Sciatic nerve (tissue), 2 donors: ENCODE results near the gene HNRNPC. TPM values are rescaled to one million over a fixed set of nuclear protein-coding genes. Genes with fewer than 3 reads are reported as not detected.

Source experiments
- ATAC-seq: fragments of 200-7000 bp; cut with Tn5 transposase; one replicate; pipeline ENCODE4 v1.9.1; 2020; ENCODE audit warnings: mild to moderate bottlenecking, moderate library complexity
- DNase-seq: peaks from one replicate; pipeline ENCODE4 v3.0.0-alpha.2; 2020; ENCODE audit warnings: low spot score
- intact Hi-C: fragments of 100-400 bp; cut with DNase I; formaldehyde crosslinking; loops from one replicate; pipeline ENCODE4 v1.14.2; 2022
- total RNA-seq: library from RNA; stranded (reverse); fragmentation: NEBNext Ultra II Directional; extraction: Animal tissue kit (Norgen Biotek cat#: 25700); gene quantifications from one replicate; pipeline ENCODE4 v1.2.1, GENCODE V29; 2021
- donor health status: DM: no; HTN: no; CAD: no.
- donor health status: DM: no; HTN: no; CAD: no.

HNRNPC gene
- total RNA-seq, 1 donor from 2014 or later = 395 TPM

DNA sequence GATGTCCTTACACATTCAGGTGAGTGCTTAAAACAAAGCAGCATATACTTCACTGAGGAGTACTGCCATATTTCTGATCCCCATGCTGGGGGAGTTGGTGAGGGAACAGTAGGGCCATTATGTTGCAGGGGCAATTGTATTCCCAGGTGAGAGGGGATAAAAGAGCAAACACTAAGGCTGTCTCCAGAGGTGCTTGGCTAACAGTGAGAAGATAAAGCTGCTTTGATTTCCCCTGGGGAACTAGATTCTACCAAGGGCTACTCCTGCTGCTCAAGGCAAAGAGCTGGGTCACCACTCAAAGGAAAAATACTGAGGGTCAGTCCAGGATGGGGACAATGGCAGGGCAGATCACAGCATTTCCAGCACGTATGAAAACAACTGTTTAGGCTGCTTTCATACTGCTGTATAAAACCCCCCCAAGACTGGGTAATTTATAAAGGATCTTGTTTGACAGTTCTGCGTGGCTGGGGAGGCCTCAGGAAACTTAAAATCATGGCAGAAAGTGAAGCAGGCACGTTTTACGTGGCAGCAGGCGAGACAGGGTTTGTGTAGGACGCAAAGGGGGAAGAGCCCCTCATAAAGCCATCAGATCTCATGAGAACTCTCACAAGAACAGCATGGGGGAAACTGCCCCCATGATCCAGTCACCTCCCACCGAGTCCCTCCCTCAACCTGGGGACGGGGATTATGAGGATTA, 65.6 kb downstream of the HNRNPC start:
- ATAC-seq = no peak
- DNase-seq = no peak
- intact Hi-C loops = no loop called here

DNA sequence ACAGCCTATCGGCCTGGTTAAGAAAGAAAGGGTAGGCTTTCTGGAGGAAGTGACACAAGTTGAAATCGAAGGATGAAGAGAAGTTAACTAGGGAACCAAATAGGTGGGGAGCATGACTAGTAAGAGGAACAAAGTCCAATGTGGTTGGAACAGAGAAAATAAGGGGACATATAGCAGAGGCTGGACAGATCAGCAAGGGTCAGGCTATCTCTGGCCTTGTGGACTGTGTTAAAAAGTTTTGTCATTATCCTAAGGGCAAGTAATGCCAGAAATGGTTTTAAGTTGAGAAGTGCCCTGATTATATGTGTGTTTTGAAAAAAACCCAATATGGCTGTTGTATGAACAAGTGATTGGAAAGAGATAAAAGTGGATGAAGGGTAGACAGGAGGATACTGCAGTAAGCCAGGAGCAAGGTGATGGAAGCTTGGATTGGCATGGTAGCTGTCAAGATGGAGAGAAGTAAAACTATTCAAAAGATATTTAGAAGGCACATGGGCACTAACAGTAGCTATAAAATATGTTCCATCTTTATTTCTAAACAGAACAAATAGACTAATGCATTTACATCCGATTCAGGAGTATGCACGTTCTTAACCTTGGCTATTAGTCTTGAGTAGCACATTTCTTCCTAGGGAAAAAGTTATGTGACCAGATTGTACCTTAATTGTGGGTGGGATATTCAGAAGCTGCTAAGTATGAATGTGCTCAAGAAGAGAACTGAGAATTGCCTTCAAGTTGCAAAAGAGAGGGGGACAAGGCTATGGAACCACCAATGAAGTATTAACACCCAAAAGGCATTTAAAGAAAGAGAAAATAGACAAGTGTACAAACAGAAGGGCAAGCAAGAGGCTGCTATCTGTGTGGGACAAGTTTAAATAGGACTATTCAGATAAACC, 66.5 kb downstream of the HNRNPC start:
- DNase-seq (no peak), ATAC-seq (no peak)
- intact Hi-C loops = no loop called here

- intact Hi-C loops = no loop called here
- ATAC-seq (no peak), DNase-seq (no peak)
Measured at GRCh38 chr14:21201732-21202462, 67.3 kb downstream of the HNRNPC start.

- DNase-seq (no peak), ATAC-seq (no peak)
- intact Hi-C loops = no loop called here
Measured at GRCh38 chr14:21200752-21201461, 68.3 kb downstream of the HNRNPC start.

DNA sequence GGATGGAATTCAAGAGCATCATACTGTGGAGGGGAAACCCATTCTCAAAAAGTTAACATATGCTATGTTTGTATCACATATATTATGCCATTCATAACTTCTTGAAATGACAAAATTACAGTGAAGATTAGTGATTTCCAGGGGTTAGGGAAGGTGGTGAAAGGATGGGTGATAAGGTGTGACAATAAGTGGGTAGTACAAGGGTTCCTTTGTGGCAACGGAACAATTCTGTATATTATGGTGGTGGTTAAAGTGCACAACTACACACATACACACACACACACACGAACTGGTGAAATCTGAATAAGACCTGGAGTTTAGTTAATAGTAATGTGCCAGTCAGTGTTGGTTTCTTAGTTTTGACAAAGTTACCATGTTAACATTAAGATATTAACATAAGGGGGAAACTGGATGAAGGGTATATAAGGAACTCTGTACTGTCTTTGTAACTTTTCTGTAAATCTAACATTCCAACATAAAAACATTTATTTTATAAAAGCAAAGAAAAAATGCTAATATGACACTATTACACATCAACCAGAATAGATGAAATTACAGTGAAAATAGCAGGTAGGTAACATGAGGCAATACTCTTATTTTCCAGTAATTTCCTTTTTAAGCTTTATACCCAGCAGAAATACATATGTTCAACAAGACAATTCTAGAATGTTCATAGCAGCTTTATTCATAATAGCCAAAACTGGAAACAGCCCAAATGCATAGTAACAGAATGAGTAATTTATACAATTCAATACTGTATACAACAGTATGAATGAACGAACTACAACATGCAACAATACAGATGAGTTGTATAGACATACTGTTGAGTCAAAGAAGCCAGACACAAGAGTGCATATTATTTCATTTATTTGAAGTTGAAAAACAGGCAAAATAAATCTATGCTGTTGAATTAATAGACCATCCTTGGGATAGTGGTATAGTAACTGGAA, 69.4 kb downstream of the HNRNPC start:
- no peak for ATAC-seq
- DNase-seq = no peak
- intact Hi-C loops = no loop called here

GRCh38 chr14:21197418-21198205, 71.6 kb downstream of the HNRNPC start:
- DNase-seq (no peak), ATAC-seq (no peak)
- intact Hi-C loops = no loop called here

- intact Hi-C loops = no loop called here
- DNase-seq (no peak), ATAC-seq (no peak)
Measured at GRCh38 chr14:21194597-21194996, 74.6 kb downstream of the HNRNPC start.

DNA sequence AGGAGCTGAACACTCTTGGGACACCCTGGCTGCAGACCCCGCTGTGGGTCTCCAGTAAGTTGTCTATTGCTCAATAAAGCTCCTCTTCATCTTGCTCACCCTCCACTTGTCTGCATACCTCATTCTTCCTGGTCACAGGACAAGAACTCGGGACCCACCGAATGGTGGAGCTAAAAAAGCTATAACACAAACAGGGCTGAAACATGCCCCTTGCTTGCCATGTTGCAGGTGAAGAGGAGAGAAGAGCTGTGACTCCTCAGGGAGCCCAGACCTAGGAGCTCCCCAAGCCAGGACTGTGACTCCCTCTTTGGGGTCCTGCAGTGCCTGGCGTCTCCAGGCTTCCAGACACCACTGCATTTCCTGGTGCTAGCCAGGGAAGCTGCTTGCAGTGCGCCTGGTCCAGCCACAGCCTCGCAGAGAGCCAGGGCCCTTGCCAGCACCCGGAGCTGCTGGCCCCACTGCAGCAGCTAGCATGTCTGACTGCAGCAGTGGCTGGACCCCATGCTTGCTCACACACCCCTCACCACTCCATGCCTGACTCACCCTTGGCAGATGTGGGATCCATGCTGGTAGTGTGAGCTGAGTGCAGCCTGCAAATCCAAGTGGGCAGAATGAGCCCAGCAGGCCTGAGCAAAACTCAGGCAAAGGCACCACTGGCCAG, 76.2 kb downstream of the HNRNPC start:
- intact Hi-C loops = no loop called here
- DNase-seq = no peak

DNA sequence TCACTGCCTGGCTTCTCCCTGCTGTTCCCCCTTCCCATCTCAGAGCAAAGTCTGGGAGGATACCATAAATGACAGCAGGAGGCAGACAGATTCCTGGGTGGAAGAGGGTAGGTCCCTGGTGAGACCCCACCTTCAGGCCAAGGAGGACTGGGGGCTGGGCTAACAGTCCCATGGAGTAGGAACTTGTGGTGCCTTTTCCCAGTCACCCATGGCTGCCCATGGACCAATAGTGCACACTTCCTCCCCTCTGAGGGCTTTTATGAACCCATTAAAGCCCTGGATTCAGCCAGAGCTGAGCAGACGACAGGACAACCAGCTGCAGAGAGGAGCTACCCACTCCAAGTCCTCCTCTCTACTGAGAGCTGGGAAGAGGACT, 76.8 kb downstream of the HNRNPC start:
- ATAC-seq (peak; percentile 30), DNase-seq (no peak)
- intact Hi-C loops = no loop called here

More for the DNA sequence above, 76.2 kb downstream of the HNRNPC start:
- ATAC-seq = no peak

DNA sequence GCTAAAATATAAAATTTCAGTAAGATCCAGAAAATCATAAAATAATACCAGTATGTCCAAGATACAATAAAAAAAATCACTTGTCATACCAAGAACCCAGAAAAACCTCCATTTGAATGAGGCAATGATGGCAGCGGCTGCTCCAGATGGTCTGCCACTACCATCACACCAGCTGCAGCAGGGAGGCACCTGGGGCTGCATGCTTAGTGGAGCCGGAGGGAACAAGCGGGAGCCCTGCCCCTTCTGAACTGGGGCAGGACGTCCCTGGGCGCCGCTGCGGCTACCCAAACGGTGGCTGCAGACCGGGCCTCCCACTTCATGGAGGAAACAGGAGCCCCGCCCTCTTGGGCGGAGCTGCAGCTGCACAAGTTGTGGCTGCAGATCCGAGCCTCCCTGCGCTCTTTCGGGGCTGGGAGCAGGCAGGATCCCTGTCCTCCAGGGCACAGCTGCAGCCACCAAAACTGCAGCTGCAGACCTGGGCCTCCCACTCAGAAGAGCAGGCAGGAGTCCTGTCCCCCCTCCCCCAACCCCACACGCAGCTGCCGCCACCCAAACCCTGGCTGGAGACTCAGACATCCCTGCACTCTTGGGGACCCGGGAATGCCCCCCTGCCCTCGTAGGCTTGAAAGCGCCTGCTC, 77.3 kb downstream of the HNRNPC start:
- intact Hi-C loops = no loop called here
- ATAC-seq = peak; percentile 95
- peak; percentile 83 for DNase-seq

DNA sequence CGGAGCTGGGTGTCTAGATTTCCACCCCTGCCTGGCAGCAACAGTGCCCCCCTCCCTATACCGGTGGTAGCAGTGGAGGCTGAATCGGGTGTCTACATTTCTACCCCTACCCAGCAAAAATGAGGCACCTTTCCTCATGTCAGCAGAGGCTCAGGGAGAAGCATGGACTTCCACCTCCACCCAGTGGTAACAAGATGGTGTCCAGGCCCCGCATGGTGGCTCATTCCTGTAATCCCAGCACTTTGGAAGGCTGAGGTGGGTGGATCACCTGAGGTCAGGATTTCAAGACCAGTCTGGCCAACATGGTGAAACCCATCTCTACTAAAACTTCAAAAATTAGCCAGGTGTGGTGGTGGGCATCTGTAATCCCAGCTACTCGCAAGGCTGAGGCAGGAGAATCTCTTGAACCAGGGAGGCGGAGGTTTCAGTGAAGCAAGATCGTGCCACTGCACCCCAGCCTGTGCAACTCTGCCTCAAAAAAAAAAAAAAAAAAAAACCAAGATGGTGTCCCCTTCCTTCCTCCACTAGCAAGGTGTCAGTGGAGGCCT, 77.9 kb downstream of the HNRNPC start:
- ATAC-seq (peak; percentile 24), DNase-seq (no peak)
- intact Hi-C loops = no loop called here

DNA sequence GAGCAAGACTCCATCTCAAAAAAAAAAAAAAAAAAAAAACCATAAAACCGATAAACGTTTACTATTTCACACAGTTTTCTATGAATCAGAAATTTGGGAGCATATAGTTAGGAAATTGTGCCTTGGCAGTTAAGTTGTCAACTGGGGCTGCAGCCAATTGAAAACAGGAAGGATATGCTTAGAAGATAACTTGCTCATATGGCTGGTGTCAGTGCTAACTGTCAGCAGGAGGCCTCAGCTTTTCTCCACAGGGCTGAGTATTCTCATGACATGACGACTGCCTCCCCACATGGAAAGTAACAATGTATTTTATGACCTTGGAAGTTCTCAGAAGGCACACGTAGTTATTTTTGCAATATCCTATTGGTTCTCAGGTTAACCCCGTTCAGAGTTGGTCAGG, 83.8 kb downstream of the HNRNPC start:
- ATAC-seq (no peak), DNase-seq (no peak)
- intact Hi-C loops = no loop called here

DNA sequence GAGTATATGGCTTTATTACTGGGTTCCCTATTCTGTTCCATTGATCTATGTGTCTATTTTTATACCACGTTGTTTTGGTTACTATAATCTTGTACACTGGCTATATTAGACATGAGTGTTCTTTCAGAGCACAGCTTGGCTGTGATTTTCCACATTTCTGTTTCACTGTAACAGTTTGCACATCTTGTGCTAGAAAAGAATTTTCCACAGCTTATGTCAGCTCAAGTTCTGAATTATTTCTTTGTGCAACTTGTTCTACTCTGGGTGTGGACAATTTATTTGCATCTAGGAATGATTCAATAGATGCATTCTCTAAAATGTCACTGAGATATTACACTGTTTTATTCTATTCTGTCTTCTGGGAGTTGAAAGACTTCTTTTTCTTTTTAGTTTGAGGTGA, 85.0 kb downstream of the HNRNPC start:
- ATAC-seq (peak; percentile 46), DNase-seq (no peak)
- intact Hi-C loops = no loop called here

DNA sequence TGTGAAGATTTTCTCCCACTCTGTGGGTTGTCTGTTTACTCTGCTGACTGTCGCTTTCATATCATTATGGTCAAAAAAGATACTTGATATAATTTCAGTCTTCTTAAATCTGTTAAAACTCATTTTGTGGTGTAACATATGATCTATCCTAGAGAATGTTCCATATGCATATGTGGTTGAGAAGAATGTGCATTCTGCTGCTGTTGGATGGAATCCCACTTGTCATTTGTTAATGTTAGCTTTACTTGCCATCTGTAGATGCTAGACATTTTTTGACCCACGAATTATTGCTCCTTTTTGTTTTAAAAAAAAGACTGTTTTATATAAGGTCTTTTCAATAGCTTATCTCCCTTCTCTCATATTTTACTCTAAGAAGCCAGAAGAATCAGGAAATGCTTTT, 87.1 kb downstream of the HNRNPC start:
- DNase-seq (no peak), ATAC-seq (no peak)
- intact Hi-C loops = no loop called here

- intact Hi-C loops = no loop called here
Measured at GRCh38 chr14:21171128-21171527, 98.1 kb downstream of the HNRNPC start.

GRCh38 chr14:21169573-21169972, 99.7 kb downstream of the HNRNPC start:
- DNase-seq (no peak), ATAC-seq (no peak)
- intact Hi-C loops = no loop called here

More at GRCh38 chr14:21171128-21171527, 98.1 kb downstream of the HNRNPC start:
- ATAC-seq = no peak
- DNase-seq = no peak
